ENCODE results near the gene ART3. TPM values are rescaled to one million over a fixed set of nuclear protein-coding genes. Genes with fewer than 3 reads are reported as not detected.
A peak's percentile ranks its signal among the peaks of the same experiment; 100 is the strongest.

The ART3 gene
- total and polyA plus RNA-seq, 2 of the 8 experiments (the other 6 are each of a cell fraction or from before 2014, with no cell fraction given): 0.21 to 0.63 TPM

DNA sequence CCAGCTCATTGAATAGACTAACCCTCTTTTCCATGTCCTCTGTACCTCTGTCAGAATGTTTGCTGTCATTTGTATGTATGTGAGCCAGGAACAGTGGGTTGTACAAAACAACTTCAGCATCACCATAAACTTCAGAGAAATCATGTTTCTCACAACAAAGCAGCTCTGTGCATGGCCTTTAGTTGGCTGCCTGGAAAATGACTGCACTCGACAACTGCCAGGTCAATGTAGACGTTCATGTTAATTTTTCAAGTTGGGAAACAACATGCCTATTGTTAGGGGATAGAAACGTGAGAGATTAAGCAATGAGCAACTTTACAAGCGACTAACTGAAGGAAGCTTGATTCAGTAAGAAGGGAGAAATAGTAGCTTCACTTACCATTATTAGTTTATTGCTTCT is 20.8 kb upstream of the ART3 start:
- Histone ChIP-seq H3K4me1 (replicated peaks in 1 of 4; ENCODE audit: control insufficient read depth in 3 of 4, insufficient read depth in 4 of 4, low read length in 3 of 4) (peaks cover 0 to 13% (median 10%) of the 10 kb centered on the region in 4 experiments; a peak in 4 of 7 replicates), H3K4me3 (ENCODE audit: extremely low read depth in 1 of 4, insufficient read depth in 2 of 4, low read depth in 3 of 4, low read length in 4 of 4) (no peak overlapping the region), H3K79me2 (ENCODE audit: control insufficient read depth in 1 of 2, insufficient read depth in 2 of 2, low read length in 2 of 2) (no peaks in the 10 kb centered on the region), H3K27me3 (replicated peaks in 1 of 4; ENCODE audit: control insufficient read depth in 3 of 4, extremely low read depth in 1 of 4, insufficient read depth in 3 of 4, low read length in 3 of 4) (no peaks in the 10 kb centered on the region), H3K79me1 (ENCODE audit: low read depth, low read length) (no peaks in the 10 kb centered on the region), H2BK12ac (ENCODE audit: low read depth, low read length) (no peak overlapping the region), H4K91ac (replicated peaks; ENCODE audit: insufficient read length, low read length) (no peak overlapping the region), H3K9ac (replicated peaks in 1 of 4; ENCODE audit: extremely low read depth in 1 of 4, low read depth in 3 of 4, low read length in 3 of 4) (no peak overlapping the region), H4K8ac (ENCODE audit: extremely low read depth, insufficient read depth, low read length) (no peak overlapping the region), H3K14ac (ENCODE audit: insufficient read length) (no peak overlapping the region), H3K9me3 (ENCODE audit: insufficient read depth in 2 of 2, low read depth in 1 of 2, low read length in 1 of 2) (peaks cover 0 to 6% of the 10 kb centered on the region in 2 experiments; a peak in 1 of 4 replicates), H3K23me2 (ENCODE audit: low read depth, low read length) (no peaks in the 10 kb centered on the region), H2BK120ac (replicated peaks; ENCODE audit: low read depth, low read length) (no peak overlapping the region), H2AK5ac (ENCODE audit: low read depth, low read length) (no peak overlapping the region), H3K23ac (ENCODE audit: insufficient read length) (no peak overlapping the region), H3K18ac (ENCODE audit: extremely low read depth, low read length) (no peak overlapping the region), H2BK5ac (ENCODE audit: low read depth, low read length) (no peak overlapping the region), H3K4ac (replicated peaks; ENCODE audit: insufficient read length, low read depth, low read length) (no peak overlapping the region), H3K4me2 (ENCODE audit: insufficient read depth in 1 of 2, low read depth in 2 of 2, low read length in 2 of 2) (no peak overlapping the region), H2BK15ac (ENCODE audit: low read length) (no peak overlapping the region), H2AFZ (ENCODE audit: low read length) (peak overlapping the region; percentile 61; the same call in 1 of the 2 replicates), H4K5ac (ENCODE audit: insufficient read length, low read depth, low read length) (no peak overlapping the region), H3K56ac (replicated peaks; ENCODE audit: insufficient read length, low read depth, low read length) (no peak overlapping the region), H2BK20ac (ENCODE audit: low read length) (no peak overlapping the region), H3K36me3 (ENCODE audit: control insufficient read depth in 2 of 4, insufficient read depth in 4 of 4, low read length in 3 of 4) (no peaks in the 10 kb centered on the region), H4K20me1 (replicated peaks in 1 of 2; ENCODE audit: control insufficient read depth in 1 of 2, insufficient read depth in 2 of 2, low read length in 2 of 2) (no peaks in the 10 kb centered on the region), H3K27ac (ENCODE audit: low read depth, low read length) (no peak overlapping the region)
- CTCF ChIA-PET (ENCODE audit: partially characterized antibody): interaction anchor here (0.7 to 4.1 kb wide), 12 partner anchors 9 to 202 kb away, joined by 3 to 25 read pairs (median 6); no protein-coding TSS in a partner anchor
- TF ChIP-seq CEBPB (IDR thresholded peaks at IDR 0.05; ENCODE audit: low read depth, low read length) (peak; percentile 79), PHF8 (conservative IDR thresholded peaks at IDR 0.05; ENCODE audit: low read depth, low read length) (no peak), KDM4A (IDR thresholded peaks at IDR 0.05; ENCODE audit: low read depth, low read length, severe bottlenecking) (no peak)
- no peak for DNase-seq (ENCODE audit: low read depth in 1 of 2, low spot score in 2 of 2)
- POLR2A ChIA-PET (ENCODE audit: partially characterized antibody): no interaction called here
- WGBS, 2 experiments (ENCODE audit: extremely low coverage in 1 of 2, insufficient coverage in 1 of 2, insufficient read length in 1 of 2, insufficient replicate concordance in 2 of 2, low coverage in 1 of 2, low lambda C conversion rate in 2 of 2, missing lambda C conversion rate in 1 of 2): 58% methylated on average over 4 of the region's 4 CpGs; no CpG with 5 or more reads in 1 of the 2 experiments
- FAIRE-seq: no peak
